HepG2 (cell line): ENCODE measurements around the gene RPGRIP1. TPM values are rescaled to one million over a fixed set of nuclear protein-coding genes. Genes with fewer than 3 reads are reported as not detected.
A peak's percentile ranks its signal among the peaks of the same experiment; 100 is the strongest.

Experiments
- ARNTL ChIP-seq: sonication (generic); formaldehyde crosslinking; IDR thresholded peaks from 2 replicates; pipeline ENCODE4 v1.4.0; 2020; ENCODE audit warnings: mild to moderate bottlenecking, missing genetic modification reagents
- FOXO1 ChIP-seq: sonication (generic); formaldehyde crosslinking; IDR thresholded peaks from 2 replicates; pipeline ENCODE4 v1.4.0; 2020; ENCODE audit warnings: missing genetic modification reagents
- GTF2F1 ChIP-seq: fragments of 150-350 bp; IDR thresholded peaks from 2 replicates; pipeline ENCODE4 v1.6.1; 2014; ENCODE audit warnings: low read length
- HOXA3 ChIP-seq: sonication (generic); formaldehyde crosslinking; IDR thresholded peaks from 2 replicates; pipeline ENCODE4 v1.5.0; 2020; ENCODE audit warnings: missing genetic modification reagents
- JDP2 ChIP-seq: sonication (generic); formaldehyde crosslinking; IDR thresholded peaks from 2 replicates; pipeline ENCODE4 v1.8.1; 2022; ENCODE audit warnings: missing genetic modification reagents, borderline replicate concordance
- MYC ChIP-seq: sonication (generic); formaldehyde crosslinking; IDR thresholded peaks from 2 replicates; pipeline ENCODE4 v1.9.0; 2021; ENCODE audit warnings: missing genetic modification reagents, borderline replicate concordance
- NFATC3 ChIP-seq: sonication (generic); formaldehyde crosslinking; IDR thresholded peaks from 2 replicates; pipeline ENCODE4 v1.5.1; 2020; ENCODE audit warnings: mild to moderate bottlenecking, missing genetic modification reagents
- NFKBIZ ChIP-seq: IDR thresholded peaks from 2 replicates; pipeline ENCODE4 v1.6.1; 2018; ENCODE audit warnings: missing genetic modification reagents, missing compliant biosample characterization
- NPAS2 ChIP-seq: sonication (generic); formaldehyde crosslinking; IDR thresholded peaks from 2 replicates; pipeline ENCODE4 v1.8.0; 2022; ENCODE audit warnings: mild to moderate bottlenecking, missing genetic modification reagents, borderline replicate concordance
- ZMYM4 ChIP-seq: sonication (generic); formaldehyde crosslinking; IDR thresholded peaks from 2 replicates; pipeline ENCODE4 v1.8.1; 2023; ENCODE audit warnings: mild to moderate bottlenecking, missing genetic modification reagents
- ZNF326 ChIP-seq: sonication (generic); formaldehyde crosslinking; IDR thresholded peaks from 2 replicates; pipeline ENCODE4 v1.4.0; 2020; ENCODE audit warnings: missing genetic modification reagents, borderline replicate concordance
- ZNF34 ChIP-seq: sonication (generic); formaldehyde crosslinking; IDR thresholded peaks from 2 replicates; pipeline ENCODE4 v1.4.0; 2020; ENCODE audit warnings: mild to moderate bottlenecking, missing genetic modification reagents, borderline replicate concordance
- ZNF709 ChIP-seq: sonication (generic); formaldehyde crosslinking; IDR thresholded peaks from 2 replicates; pipeline ENCODE4 v1.5.0; 2020; ENCODE audit warnings: mild to moderate bottlenecking, missing genetic modification reagents
- ZNF772 ChIP-seq: sonication (generic); formaldehyde crosslinking; IDR thresholded peaks from 2 replicates; pipeline ENCODE4 v1.5.0; 2020; ENCODE audit warnings: mild to moderate bottlenecking, missing genetic modification reagents
- polyA plus RNA-seq, 8 experiments: library from polyadenylated mRNA; depleted of rRNA in 3 of 8; stranded (reverse) in 7 of 8; unstranded in 1 of 8; fragments of >200 nt; fragmentation: Illumina TruSeq in 4 of 8; extraction: Trizol in 4 of 8; gene quantifications; 2 replicates each; pipeline versions ENCODE4 v1.2.1 to v1.2.3, GENCODE V29; 2011 to 2016; ENCODE audit warnings: low read depth in 4 of 8, missing spikeins in 1 of 8, mixed read lengths in 1 of 8; ENCODE audit not compliant: insufficient read depth in 1 of 8
- total RNA-seq, 5 experiments: library from RNA; depleted of rRNA; stranded (reverse); fragments of >200 nt; fragmentation: Illumina TruSeq; extraction: Trizol; gene quantifications; 2 replicates each; pipeline ENCODE4 v1.2.3, GENCODE V29; 2016; ENCODE audit warnings: low read depth in 1 of 5
- TF ChIP-seq, protein P1 (sequence below): sonication (generic); formaldehyde crosslinking; IDR thresholded peaks from 2 replicates; pipeline ENCODE4 v1.5.1; 2020; ENCODE audit warnings: mild to moderate bottlenecking, missing genetic modification reagents, moderate library complexity
- TF ChIP-seq, protein P2 (sequence below): sonication (generic); formaldehyde crosslinking; IDR thresholded peaks from 2 replicates; pipeline ENCODE4; 2020; ENCODE audit warnings: missing genetic modification reagents, mild to moderate bottlenecking, borderline replicate concordance
- TF ChIP-seq, protein P3 (sequence below): sonication (generic); formaldehyde crosslinking; IDR thresholded peaks from 2 replicates; pipeline ENCODE4 v1.5.0; 2020; ENCODE audit warnings: mild to moderate bottlenecking, missing genetic modification reagents, moderate library complexity
- TF ChIP-seq, protein P4 (sequence below): sonication (generic); formaldehyde crosslinking; IDR thresholded peaks from 2 replicates; pipeline ENCODE4 v1.5.1; 2020; ENCODE audit warnings: mild to moderate bottlenecking, moderate library complexity, missing genetic modification reagents

The RPGRIP1 gene
- total and polyA plus RNA-seq, 2 of the 13 experiments (the other 11 are each of a cell fraction or from before 2014, with no cell fraction given): 0.13 to 1.1 TPM

DNA sequence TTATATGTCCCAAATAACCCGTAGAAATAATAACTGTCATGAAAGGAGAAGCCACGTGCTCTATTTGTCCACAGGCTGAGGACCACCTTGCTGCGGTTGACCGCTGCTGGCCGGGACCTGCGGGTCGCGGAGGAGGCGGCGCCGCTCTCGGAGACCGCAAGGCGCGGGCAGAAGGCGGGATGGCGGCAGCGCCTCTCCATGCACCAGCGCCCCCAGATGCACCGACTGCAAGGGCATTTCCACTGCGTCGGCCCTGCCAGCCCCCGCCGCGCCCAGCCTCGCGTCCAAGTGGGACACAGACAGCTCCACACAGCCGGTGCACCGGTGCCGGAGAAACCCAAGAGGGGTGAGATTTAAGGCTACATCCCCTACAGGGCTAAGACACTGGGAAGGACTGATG lies 21.0 kb downstream of the RPGRIP1 start (continued):
- 0 out of 2 replicates have a peak, but pooled peaks have one; percentile 17 for TF ChIP-seq ZNF772 (CRISPR knock-in tag)
- TF ChIP-seq NFATC3: no peak
- TF ChIP-seq ZMYM4: peak; percentile 44; the same call in 1 of the 2 replicates
- TF ChIP-seq JDP2 (CRISPR knock-in tag): no peak
- TF ChIP-seq ZNF34: no peak
- TF ChIP-seq MYC: peak; percentile 53; the same call in 1 of the 2 replicates
- TF ChIP-seq, protein P1, sequence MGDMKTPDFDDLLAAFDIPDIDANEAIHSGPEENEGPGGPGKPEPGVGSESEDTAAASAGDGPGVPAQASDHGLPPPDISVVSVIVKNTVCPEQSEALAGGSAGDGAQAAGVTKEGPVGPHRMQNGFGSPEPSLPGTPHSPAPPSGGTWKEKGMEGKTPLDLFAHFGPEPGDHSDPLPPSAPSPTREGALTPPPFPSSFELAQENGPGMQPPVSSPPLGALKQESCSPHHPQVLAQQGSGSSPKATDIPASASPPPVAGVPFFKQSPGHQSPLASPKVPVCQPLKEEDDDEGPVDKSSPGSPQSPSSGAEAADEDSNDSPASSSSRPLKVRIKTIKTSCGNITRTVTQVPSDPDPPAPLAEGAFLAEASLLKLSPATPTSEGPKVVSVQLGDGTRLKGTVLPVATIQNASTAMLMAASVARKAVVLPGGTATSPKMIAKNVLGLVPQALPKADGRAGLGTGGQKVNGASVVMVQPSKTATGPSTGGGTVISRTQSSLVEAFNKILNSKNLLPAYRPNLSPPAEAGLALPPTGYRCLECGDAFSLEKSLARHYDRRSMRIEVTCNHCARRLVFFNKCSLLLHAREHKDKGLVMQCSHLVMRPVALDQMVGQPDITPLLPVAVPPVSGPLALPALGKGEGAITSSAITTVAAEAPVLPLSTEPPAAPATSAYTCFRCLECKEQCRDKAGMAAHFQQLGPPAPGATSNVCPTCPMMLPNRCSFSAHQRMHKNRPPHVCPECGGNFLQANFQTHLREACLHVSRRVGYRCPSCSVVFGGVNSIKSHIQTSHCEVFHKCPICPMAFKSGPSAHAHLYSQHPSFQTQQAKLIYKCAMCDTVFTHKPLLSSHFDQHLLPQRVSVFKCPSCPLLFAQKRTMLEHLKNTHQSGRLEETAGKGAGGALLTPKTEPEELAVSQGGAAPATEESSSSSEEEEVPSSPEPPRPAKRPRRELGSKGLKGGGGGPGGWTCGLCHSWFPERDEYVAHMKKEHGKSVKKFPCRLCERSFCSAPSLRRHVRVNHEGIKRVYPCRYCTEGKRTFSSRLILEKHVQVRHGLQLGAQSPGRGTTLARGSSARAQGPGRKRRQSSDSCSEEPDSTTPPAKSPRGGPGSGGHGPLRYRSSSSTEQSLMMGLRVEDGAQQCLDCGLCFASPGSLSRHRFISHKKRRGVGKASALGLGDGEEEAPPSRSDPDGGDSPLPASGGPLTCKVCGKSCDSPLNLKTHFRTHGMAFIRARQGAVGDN (CRISPR knock-in tag): peak; percentile 75
- TF ChIP-seq, protein P2, sequence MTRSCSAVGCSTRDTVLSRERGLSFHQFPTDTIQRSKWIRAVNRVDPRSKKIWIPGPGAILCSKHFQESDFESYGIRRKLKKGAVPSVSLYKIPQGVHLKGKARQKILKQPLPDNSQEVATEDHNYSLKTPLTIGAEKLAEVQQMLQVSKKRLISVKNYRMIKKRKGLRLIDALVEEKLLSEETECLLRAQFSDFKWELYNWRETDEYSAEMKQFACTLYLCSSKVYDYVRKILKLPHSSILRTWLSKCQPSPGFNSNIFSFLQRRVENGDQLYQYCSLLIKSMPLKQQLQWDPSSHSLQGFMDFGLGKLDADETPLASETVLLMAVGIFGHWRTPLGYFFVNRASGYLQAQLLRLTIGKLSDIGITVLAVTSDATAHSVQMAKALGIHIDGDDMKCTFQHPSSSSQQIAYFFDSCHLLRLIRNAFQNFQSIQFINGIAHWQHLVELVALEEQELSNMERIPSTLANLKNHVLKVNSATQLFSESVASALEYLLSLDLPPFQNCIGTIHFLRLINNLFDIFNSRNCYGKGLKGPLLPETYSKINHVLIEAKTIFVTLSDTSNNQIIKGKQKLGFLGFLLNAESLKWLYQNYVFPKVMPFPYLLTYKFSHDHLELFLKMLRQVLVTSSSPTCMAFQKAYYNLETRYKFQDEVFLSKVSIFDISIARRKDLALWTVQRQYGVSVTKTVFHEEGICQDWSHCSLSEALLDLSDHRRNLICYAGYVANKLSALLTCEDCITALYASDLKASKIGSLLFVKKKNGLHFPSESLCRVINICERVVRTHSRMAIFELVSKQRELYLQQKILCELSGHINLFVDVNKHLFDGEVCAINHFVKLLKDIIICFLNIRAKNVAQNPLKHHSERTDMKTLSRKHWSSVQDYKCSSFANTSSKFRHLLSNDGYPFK: peak; percentile 31; the same call in 1 of the 2 replicates
- TF ChIP-seq FOXO1: 0 out of 2 replicates have a peak, but pooled peaks have one; percentile 43
- TF ChIP-seq ZNF326 (CRISPR knock-in tag): no peak
- TF ChIP-seq, protein P3, sequence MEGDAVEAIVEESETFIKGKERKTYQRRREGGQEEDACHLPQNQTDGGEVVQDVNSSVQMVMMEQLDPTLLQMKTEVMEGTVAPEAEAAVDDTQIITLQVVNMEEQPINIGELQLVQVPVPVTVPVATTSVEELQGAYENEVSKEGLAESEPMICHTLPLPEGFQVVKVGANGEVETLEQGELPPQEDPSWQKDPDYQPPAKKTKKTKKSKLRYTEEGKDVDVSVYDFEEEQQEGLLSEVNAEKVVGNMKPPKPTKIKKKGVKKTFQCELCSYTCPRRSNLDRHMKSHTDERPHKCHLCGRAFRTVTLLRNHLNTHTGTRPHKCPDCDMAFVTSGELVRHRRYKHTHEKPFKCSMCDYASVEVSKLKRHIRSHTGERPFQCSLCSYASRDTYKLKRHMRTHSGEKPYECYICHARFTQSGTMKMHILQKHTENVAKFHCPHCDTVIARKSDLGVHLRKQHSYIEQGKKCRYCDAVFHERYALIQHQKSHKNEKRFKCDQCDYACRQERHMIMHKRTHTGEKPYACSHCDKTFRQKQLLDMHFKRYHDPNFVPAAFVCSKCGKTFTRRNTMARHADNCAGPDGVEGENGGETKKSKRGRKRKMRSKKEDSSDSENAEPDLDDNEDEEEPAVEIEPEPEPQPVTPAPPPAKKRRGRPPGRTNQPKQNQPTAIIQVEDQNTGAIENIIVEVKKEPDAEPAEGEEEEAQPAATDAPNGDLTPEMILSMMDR (CRISPR knock-in tag): peak; percentile 64
- TF ChIP-seq, protein P4, sequence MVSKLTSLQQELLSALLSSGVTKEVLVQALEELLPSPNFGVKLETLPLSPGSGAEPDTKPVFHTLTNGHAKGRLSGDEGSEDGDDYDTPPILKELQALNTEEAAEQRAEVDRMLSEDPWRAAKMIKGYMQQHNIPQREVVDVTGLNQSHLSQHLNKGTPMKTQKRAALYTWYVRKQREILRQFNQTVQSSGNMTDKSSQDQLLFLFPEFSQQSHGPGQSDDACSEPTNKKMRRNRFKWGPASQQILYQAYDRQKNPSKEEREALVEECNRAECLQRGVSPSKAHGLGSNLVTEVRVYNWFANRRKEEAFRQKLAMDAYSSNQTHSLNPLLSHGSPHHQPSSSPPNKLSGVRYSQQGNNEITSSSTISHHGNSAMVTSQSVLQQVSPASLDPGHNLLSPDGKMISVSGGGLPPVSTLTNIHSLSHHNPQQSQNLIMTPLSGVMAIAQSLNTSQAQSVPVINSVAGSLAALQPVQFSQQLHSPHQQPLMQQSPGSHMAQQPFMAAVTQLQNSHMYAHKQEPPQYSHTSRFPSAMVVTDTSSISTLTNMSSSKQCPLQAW (CRISPR knock-in tag): no peak
- TF ChIP-seq ARNTL (CRISPR knock-in tag): no peak
- TF ChIP-seq ZNF709: no peak
- peak; percentile 71; the same call in 1 of the 2 replicates for TF ChIP-seq HOXA3
- TF ChIP-seq NPAS2: no peak
- TF ChIP-seq GTF2F1: no peak
- no peak for TF ChIP-seq NFKBIZ
